DOHH2 (cell line): ENCODE measurements around the gene PRKAR2A.
"Not testable (repeated sequence)": the region's sequence is repeated elsewhere in the genome, so short reads cannot be mapped to it uniquely, and the experiment has no call there.

Experiments
- H3F3A ChIP-seq: fragments of 200-600 bp; sonication (generic), shearing (Covaris generic); 2 replicates; pipeline ENCODE4 v1.6.0; 2016; ENCODE audit warnings: antibody characterized with exemption, mild to moderate bottlenecking; ENCODE audit not compliant: control insufficient read depth, insufficient read depth
- H3K27ac ChIP-seq: fragments of 200-600 bp; sonication (generic); 2 replicates; pipeline ENCODE4 v1.5.1; 2014; ENCODE audit warnings: low read depth, mild to moderate bottlenecking, low read length, moderate library complexity
- H3K27me3 ChIP-seq: fragments of 200-600 bp; sonication (generic); 2 replicates; pipeline ENCODE4 v1.6.1; 2014; ENCODE audit warnings: mild to moderate bottlenecking, low read length, mixed read lengths; ENCODE audit not compliant: control insufficient read depth
- H3K36me3 ChIP-seq: fragments of 200-600 bp; sonication (generic); 2 replicates; pipeline ENCODE4 v1.6.1; 2014; ENCODE audit warnings: mild to moderate bottlenecking, low read length, moderate library complexity, mixed read lengths; ENCODE audit not compliant: control insufficient read depth
- H3K4me1 ChIP-seq: fragments of 200-600 bp; sonication (generic); 2 replicates; pipeline ENCODE4 v1.6.1; 2014; ENCODE audit warnings: mild to moderate bottlenecking, low read length, mixed read lengths; ENCODE audit not compliant: control insufficient read depth
- H3K4me2 ChIP-seq: fragments of 200-600 bp; sonication (generic); 2 replicates; pipeline ENCODE4 v1.6.0; 2014; ENCODE audit warnings: mild to moderate bottlenecking, low read length, moderate library complexity
- H3K4me3 ChIP-seq: fragments of 200-600 bp; sonication (generic); 2 replicates; pipeline ENCODE4 v1.5.1; 2014; ENCODE audit warnings: mild to moderate bottlenecking, low read length, mixed read lengths
- H3K79me2 ChIP-seq: fragments of 200-600 bp; sonication (generic); 2 replicates; pipeline ENCODE4 v1.6.1; 2014; ENCODE audit warnings: mild to moderate bottlenecking, low read length, mixed read lengths; ENCODE audit not compliant: control insufficient read depth
- H3K9me2 ChIP-seq: fragments of 200-600 bp; sonication (generic); replicated peaks from 2 replicates; pipeline ENCODE4 v1.6.1; 2014; ENCODE audit warnings: mild to moderate bottlenecking, low read length, mixed read lengths; ENCODE audit not compliant: control insufficient read depth
- H3K9me3 ChIP-seq: fragments of 200-600 bp; sonication (generic); 2 replicates; pipeline ENCODE4 v1.6.1; 2014; ENCODE audit warnings: antibody characterized with exemption, low read length, mixed read lengths; ENCODE audit not compliant: control insufficient read depth, insufficient read depth
- H4K20me1 ChIP-seq: fragments of 200-600 bp; sonication (generic); 2 replicates; pipeline ENCODE4 v1.6.0; 2014; ENCODE audit warnings: low read depth, mild to moderate bottlenecking, antibody characterized with exemption, low read length, moderate library complexity; ENCODE audit not compliant: control insufficient read depth, insufficient read depth
- EZH2phosphoT487 ChIP-seq: fragments of 200-600 bp; sonication (generic); IDR thresholded peaks from 2 replicates; pipeline ENCODE4 v1.6.1; 2017; ENCODE audit warnings: borderline replicate concordance, mild to moderate bottlenecking, antibody characterized with exemption, low read length, moderate library complexity, mixed read lengths
- TF ChIP-seq, protein P1 (sequence below): fragments of 200-600 bp; sonication (generic); IDR thresholded peaks from one replicate; pipeline ENCODE4 v1.5.1; 2014; ENCODE audit warnings: antibody characterized with exemption, mild to moderate bottlenecking, low read depth, low read length; ENCODE audit not compliant: poor library complexity, severe bottlenecking

The PRKAR2A gene

DNA sequence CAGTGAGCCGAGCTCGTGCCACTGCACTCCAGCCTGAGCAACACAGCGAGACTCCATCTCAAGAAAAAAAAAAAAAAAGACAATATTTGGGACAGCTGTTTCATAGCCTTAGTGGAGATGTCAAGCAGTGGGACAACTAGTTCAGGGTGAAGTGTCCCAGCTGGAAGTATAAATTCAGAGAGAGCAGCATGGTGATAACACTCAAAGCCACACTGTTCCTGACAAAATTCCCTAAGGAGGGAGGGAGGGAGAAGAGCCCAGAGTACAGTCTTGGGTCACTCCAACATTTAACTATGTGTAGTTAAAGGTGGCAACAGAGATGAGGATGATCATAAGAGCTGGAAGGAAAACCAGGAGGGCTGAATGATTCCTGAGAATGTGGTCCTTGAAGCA, 109.5 kb downstream of the PRKAR2A start:
- Histone ChIP-seq H3K4me3 (no peak overlapping the region), H3K79me2 (no peaks in the 10 kb centered on the region), H3K36me3 (no peaks in the 10 kb centered on the region), H3K4me1 (peaks cover 12% of the 10 kb centered on the region), H3K27me3 (no peaks in the 10 kb centered on the region), H4K20me1 (no peaks in the 10 kb centered on the region), H3K9me2 (no peaks in the 10 kb centered on the region), H3K9me3 (no peaks in the 10 kb centered on the region), H3F3A (no peaks in the 10 kb centered on the region), H3K4me2 (no peak overlapping the region), H3K27ac (no peak overlapping the region)
- no peak for TF ChIP-seq EZH2phosphoT487
- TF ChIP-seq, protein P1, sequence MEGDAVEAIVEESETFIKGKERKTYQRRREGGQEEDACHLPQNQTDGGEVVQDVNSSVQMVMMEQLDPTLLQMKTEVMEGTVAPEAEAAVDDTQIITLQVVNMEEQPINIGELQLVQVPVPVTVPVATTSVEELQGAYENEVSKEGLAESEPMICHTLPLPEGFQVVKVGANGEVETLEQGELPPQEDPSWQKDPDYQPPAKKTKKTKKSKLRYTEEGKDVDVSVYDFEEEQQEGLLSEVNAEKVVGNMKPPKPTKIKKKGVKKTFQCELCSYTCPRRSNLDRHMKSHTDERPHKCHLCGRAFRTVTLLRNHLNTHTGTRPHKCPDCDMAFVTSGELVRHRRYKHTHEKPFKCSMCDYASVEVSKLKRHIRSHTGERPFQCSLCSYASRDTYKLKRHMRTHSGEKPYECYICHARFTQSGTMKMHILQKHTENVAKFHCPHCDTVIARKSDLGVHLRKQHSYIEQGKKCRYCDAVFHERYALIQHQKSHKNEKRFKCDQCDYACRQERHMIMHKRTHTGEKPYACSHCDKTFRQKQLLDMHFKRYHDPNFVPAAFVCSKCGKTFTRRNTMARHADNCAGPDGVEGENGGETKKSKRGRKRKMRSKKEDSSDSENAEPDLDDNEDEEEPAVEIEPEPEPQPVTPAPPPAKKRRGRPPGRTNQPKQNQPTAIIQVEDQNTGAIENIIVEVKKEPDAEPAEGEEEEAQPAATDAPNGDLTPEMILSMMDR, result no peak

DNA sequence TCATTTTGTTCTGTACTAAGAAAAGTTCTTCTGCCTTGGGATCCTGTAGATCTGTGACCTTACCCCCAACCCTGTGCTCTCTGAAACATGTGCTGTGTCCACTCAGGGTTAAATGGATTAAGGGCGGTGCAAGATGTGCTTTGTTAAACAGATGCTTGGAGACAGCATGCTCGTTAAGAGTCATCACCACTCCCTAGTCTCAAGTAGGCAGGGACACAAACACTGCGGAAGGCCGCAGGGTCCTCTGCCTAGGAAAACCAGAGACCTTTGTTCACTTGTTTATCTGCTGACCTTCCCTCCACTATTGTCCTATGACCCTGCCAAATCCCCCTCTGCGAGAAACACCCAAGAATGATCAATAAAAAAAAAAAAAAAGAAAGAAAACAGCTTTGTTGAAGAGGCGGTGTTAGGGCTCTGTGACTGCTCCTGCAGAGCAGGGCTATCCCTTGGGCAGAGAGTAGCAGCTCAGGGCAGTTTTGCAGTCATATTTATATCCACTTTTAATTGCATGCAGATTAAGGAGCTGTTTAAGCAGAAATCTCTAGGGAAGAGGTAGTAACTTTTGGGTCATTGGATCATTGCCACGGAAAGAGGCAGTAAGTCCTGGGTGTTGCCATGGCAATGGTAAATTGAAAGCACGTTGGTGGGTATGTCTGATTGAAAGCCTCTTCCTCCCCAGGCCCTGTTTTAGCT, 112.5 kb downstream of the PRKAR2A start:
- H3K9me3 ChIP-seq, H3K79me2 ChIP-seq, H3K27me3 ChIP-seq, H3K9me2 ChIP-seq, H4K20me1 ChIP-seq, H3K4me2 ChIP-seq, H3K36me3 ChIP-seq, H3K4me3 ChIP-seq, H3K27ac ChIP-seq, H3F3A ChIP-seq: not testable (repeated sequence)
- peaks cover 11% of the 10 kb centered on the region for H3K4me1 ChIP-seq

DNA sequence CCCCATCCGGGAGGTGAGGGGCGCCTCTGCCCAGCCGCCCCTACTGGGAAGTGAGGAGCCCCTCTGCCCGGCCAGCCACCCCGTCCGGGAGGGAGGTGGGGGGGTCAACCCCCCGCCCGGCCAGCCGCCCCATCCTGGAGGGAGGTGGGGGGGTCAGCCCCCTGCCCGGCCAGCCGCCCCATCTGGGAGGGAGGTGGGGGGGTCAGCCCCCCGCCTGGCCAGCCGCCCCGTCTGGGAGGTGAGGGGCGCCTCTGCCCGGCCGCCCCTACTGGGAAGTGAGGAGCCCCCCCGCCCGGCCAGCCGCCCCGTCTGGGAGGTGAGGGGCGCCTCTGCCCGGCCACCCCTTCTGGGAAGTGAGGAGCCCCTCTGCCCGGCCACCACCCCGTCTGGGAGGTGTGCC, 113.1 kb downstream of the PRKAR2A start:
- not testable (repeated sequence) for H3K9me3 ChIP-seq, H3F3A ChIP-seq, H3K79me2 ChIP-seq, H3K27ac ChIP-seq, H3K4me3 ChIP-seq, H3K9me2 ChIP-seq, H4K20me1 ChIP-seq, H3K4me1 ChIP-seq, H3K36me3 ChIP-seq, H3K4me2 ChIP-seq, H3K27me3 ChIP-seq

DNA sequence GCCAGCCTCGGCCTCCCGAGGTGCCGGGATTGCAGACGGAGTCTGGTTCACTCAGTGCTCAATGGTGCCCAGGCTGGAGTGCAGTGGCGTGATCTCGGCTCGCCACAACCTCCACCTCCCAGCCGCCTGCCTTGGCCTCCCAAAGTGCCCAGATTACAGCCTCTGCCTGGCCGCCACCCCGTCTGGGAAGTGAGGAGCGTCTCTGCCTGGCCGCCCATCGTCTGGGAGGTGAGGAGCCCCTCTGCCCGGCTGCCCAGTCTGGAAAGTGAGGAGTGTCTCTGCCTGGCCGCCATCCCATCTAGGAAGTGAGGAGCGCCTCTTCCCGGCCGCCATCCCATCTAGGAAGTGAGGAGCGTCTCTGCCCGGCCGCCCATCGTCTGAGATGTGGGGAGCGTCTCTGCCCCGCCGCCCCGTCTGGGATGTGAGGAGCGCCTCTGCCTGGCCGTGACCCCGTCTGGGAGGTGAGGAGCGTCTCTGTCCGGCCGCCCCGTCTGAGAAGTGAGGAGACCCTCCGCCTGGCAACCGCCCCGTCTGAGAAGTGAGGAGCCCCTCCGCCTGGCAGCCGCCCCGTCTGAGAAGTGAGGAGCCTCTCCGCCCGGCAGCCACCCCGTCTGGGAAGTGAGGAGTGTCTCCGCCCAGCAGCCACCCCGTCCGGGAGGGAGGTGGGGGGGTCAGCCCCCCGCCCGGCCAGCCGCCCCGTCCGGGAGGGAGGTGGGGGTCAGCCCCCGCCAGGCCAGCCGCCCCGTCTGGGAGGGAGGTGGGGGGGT, 113.7 kb downstream of the PRKAR2A start:
- not testable (repeated sequence) for H3K27me3 ChIP-seq, H4K20me1 ChIP-seq, H3K79me2 ChIP-seq, H3K4me1 ChIP-seq, H3K27ac ChIP-seq, H3K9me3 ChIP-seq, H3K36me3 ChIP-seq, H3K4me2 ChIP-seq, H3K9me2 ChIP-seq, H3K4me3 ChIP-seq, H3F3A ChIP-seq

DNA sequence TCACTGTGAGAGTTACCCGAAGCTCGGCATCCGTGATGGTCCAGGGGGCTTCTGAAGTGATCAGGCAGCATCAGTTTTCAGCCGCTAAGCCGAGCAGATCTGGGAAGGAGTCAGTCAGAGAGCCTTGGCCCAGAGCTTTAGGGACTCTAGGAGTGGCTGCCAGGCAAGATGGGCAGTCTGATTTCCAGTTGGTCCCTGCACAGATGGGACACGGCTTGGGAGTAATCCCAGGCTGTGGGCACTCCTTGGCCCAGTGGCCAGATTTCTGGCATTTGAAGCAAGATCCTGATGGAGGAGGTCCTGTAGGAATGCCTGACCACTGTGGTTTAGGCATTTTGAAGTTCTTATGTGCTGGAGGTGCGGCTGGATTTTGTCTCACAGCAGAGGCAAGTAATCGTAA, 120.2 kb downstream of the PRKAR2A start:
- no peaks in the 10 kb centered on the region for H3K9me2 ChIP-seq

DNA sequence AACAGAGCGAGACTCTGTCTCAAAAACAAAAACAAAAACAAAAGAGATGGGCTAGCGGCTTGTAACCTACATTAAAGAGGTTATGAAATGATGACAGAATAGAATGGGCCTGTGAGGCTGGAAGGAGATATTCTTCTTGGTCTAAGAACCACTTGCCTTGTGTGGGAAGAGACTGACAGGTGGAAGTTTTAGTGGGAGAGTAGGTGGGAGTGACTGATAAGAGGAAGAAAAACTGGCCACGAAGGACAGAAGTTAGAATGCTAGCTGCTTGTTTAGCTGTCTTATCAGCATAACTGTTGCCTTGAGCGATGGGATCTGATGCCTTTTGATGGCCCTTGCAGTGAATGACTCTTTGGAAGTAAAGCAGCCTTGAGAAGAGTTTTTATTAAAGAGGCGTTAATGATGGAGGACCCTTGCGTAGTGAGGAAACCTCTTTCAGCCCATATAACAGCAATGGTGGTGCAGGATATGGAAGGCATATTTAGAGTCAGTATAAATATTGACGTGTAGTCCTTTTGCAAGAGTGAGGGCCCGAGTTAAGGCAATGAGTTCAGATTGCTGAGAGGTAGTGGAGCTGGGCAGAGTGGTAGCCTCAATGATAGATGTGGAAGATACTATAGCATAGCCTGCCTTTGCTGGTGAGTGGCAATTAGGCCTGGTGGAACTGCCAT, 122.4 kb downstream of the PRKAR2A start:
- not testable (repeated sequence) for H3K27ac ChIP-seq, H3F3A ChIP-seq, H3K4me2 ChIP-seq, H4K20me1 ChIP-seq, H3K4me1 ChIP-seq, H3K4me3 ChIP-seq, H3K9me3 ChIP-seq, H3K79me2 ChIP-seq, H3K27me3 ChIP-seq, H3K36me3 ChIP-seq, H3K9me2 ChIP-seq

More for the DNA sequence above, 120.2 kb downstream of the PRKAR2A start:
- Histone ChIP-seq H3K4me1 (no peaks in the 10 kb centered on the region), H3K36me3 (no peaks in the 10 kb centered on the region), H3K9me3 (no peaks in the 10 kb centered on the region), H3K4me3 (no peak overlapping the region), H4K20me1 (no peaks in the 10 kb centered on the region), H3F3A (no peaks in the 10 kb centered on the region), H3K79me2 (no peaks in the 10 kb centered on the region), H3K4me2 (no peak overlapping the region), H3K27ac (no peak overlapping the region), H3K27me3 (no peaks in the 10 kb centered on the region)
- TF ChIP-seq, protein P1, result no peak
- no peak for TF ChIP-seq EZH2phosphoT487
